NCI-H1092 (cell line): ENCODE data around the gene KDM2A.

ENCODE experiments used
- DNase-seq: peaks from one replicate; lab custom pipeline; 2025; lab: John Stamatoyannopoulos, UW

Gene KDM2A

DNA sequence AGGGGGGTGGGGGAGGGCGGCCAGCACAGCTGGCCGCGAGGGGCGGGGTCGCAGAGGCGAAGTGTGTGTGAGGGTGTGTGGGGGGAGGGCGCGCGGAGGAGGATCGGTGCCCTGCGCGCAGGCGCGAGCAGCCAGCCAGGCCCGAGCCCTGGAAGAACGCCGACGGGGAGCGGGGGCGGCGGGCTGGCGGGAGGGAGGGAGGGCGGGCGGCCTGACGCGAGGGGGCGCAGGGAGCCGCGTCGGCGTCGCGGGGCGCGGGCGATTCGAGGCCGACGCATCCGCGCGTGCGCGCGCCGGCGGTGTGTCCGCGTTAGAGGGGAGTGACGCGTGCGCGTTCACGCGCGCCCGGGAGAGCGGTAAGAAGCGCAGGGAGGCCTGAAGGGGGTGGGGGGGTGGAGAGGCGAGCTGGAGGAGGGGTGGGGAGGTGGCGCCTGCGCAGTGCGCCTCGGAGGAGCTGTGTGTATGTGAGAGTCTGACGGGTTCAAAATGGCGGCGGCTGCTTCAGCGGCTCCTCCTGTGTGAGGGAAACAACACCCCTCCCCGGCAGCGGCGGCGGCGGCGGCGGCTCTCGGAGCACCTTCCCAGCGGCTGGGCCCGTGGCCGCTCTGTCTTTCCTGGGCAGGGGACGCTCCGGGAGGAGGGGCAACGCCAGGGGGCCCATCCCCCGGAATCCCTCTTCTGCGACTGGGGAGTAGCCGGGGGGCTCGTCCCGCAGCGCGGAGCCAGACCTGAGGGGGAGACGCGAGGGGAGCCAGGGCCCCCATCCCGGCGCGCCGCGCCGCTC is at the start of gene KDM2A:
Gene KDM2A, plus strand, starts transcription at position 463 of the 784 bp plus-strand sequence. CDS start 2,054 bp downstream, outside the sequence.
- peak; percentile 99 for DNase-seq

DNA sequence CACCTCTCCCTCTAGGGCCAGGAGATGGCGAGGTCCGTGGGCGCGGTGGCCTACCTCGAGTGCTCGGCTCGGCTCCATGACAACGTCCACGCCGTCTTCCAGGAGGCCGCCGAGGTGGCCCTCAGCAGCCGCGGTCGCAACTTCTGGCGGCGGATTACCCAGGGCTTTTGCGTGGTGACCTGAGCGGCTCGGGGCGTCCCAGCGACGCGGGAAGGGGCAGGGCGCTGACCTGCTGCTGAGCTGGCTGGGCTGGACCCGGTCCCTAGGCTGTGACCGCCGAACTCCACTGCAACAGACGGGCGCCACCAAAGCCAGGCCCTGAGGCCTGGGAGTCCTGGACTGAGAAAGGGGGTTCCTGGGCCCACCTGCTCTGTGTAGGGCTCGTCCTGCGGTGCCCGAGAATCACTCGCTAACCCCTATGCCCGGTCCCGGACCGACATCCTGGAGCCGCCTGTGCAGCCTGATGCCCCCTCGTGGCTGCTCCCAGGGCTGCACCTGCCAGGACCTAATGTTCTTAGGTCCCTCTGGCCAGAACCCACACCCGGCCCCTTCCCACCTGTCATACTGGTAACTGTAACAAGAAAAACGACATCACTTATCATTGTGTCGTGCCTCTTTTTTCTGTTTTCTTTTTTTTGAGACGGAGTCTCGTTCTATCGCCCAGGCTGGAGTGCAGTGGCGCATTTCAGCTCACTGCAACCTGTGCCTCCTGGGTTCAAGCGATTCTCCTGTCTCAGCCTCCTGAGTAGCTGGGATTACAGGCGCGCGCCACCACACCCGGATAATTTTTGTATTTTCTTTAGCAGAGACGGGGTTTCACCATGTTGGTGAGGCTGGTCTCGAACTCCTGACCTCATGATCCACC is 47.4 kb upstream of the KDM2A start:
- DNase-seq = peak; percentile 29

DNA sequence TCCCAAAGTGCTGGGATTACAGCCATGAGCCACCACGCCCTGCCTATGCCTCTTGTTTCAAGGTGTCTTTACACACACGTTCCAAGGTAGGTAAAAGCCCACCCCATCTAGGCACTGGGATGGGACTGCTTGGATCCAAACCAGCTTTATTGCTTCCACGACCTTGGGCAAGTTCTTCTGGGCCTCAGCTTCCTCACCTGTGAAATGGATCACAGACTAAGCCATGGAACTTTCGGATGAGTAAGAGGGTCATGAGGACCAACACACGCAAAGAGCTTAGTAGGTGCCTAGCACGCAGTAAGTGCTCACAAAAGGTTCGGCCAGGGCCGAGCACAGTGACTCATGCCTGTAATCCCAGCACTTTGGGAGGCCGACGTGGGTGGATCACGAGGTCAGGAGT is 46.8 kb upstream of the KDM2A start:
- DNase-seq = no peak

DNA sequence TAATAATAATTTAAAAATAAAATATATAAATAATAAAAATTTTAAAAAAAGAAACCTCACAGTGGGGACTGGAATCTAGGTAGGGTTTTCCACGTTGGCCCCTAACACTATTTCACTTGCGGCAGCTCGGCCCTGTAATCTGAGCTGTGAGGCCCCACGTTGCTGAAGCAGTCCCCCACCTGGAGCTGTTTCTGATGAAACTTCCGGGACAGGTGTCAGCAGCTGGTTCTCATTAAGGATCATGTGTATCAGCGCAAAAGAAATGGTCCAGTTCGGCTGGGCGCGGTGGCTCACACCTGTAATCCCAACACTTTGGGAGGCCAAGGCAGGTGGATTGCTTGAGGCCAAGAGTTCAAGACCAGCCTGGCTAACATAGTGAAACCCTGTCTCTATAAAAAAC is 45.2 kb upstream of the KDM2A start:
- DNase-seq = no peak

DNA sequence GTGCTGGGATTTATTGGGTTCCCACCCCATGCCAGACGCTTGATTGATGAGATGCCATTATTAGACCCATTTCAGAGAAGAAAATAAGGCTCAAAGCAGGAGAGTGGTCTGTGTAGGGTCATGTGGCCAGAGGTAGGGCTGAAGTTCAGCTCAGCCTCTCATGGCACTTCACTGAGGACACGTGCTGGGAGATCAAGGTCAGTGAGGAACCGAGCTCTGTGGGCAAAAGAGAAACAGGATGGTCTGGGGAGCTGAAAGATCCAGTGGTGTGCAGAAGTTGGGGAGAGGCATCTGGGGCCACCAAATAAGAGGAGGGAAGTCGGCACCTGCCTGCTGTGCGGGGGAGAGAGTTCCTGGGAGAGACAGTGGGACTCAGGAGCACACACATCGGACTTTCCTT is 42.9 kb upstream of the KDM2A start:
- no peak for DNase-seq

DNA sequence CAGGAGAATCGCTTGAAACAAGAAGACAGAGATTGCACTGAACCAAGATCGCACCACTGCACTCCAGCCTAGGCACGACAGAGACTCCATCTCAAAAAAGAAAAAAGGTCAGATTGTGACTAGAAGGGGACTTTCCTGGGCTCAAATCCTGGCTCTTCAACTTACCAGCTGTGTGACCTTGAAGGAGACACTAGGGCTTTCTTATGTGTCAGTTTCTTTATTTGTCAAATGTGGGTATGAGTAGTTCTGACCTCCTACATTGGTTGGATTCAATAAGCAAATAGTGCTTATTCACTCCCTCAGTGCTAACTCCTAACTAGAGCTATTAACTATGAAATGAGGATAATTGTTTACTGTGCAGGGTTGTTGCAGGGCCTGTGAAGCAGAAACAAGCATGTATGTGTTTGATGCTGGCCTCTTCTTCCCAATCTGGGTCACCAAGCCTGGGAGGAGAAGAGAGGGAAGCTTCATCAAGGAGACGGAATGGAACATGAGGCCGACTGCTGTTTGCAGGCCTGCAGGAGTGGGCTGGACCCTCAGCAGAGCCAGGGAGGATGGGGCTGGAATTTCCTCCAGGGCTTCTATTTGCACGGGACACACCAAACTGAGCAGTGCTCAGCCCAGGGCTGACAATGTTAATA is 39.9 kb upstream of the KDM2A start:
- no peak for DNase-seq

DNA sequence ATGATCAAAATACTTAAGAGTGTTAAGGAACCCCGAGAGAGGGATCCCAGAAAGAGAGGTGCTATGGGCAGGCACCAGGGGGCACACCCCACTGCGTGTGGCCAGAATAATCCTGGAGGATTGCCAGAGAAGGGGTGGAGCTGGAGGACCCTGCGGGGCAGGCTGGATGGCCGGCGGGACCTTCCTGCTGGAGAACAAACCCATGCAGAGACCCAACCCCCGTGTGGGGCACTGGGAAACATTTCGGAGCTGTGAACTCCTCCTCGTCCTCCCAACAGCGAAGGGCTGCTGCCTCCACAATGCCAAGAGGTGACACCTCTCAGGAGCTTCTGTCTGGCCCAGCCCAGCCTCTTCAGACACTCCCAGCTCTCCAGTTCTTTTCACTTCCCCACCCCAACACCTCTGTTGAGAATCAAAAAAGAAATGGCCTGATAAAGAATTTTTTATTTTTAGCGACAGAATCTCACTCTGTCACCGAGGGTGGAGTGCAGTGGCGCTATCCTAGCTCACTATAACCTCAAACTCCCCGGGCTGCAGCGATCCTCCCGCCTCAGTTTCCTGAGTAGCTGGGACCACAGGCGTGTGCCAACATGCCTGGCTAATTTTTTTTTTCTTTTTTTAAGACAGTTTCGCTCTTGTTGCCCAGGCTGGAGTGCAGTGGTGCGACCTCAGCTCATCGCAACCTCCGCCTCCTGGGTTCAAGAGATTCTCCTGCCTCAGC is 36.8 kb upstream of the KDM2A start:
- no peak for DNase-seq

DNA sequence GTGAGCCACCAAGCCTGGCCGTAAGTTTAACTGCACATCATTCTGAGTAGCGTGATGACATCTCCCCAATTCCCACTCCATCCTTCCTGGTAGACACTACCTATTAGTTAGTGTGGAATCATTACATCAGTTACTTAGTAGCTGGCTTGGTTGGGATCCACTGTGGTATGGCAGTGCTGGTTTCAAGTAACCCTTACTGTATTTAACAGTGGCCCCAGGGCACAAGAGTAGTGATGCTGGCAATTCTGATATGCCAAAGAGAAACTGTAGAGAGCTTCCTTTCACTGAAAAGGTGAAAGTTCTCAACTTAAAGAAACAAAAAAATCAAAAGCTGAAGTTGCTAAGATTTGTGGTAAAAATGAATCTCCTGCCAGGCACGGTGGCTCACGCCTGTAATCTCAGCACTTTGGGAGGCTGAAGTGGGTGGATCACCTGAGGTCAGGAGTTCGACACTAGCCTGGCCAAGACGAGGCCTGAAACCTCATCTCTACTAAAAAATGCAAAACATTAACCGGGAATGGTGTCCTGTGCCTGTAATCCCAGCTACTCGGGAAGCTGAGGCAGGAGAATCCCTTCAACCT is 35.2 kb upstream of the KDM2A start:
- no peak for DNase-seq

DNA sequence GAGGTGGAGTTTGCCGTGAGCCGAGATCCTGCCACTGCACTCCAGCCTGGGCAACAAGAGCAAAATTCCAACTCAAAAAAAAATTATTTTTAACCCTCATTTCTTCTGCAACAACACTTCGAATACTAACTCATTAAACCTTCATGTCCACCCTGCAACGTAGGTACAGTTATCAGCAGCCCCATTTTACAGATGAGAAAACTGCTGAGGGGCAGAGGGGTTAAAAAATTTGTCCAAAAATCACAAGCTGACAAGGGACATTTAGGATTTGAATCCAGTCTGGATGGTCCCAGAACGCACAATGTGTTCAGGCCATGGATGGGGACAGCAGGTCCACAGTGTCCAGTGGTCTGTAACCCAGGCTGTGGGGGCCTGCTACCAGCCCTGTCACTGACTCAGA is 33.4 kb upstream of the KDM2A start:
- DNase-seq = no peak

DNA sequence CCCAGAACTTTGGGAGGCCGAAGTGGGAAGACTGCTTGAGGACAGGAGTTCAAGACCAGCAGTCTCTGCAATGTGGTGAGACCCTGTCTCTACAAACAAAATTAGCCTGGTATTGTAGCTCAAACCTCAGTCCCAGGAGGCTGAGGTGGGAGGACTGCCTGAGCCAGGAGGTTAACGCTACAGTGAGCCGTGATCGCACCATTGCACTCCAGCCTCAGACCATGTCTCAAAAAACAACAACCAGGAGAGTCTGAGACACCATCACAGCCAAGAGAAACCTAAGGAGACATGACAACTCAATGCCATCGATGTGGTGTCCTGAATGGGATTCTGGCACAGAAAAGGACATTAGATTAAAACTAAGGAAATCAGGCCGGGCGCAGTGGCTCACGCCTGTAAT is 28.3 kb upstream of the KDM2A start:
- DNase-seq = no peak

DNA sequence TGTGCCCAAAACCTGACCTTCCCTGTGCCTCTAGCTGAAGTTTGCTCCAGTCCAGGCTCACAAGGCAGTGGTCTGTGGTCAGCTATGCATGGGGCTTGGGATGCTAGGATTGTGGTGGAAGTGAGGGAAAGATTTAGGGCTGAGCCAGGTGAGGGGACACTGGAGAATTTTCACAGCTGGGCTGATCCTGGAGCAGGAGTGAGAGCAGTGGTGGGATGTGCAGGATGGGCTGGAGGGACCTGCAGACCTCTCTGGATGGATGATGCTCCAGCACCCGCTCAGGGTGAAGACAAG is 23.9 kb upstream of the KDM2A start:
- DNase-seq = no peak

DNA sequence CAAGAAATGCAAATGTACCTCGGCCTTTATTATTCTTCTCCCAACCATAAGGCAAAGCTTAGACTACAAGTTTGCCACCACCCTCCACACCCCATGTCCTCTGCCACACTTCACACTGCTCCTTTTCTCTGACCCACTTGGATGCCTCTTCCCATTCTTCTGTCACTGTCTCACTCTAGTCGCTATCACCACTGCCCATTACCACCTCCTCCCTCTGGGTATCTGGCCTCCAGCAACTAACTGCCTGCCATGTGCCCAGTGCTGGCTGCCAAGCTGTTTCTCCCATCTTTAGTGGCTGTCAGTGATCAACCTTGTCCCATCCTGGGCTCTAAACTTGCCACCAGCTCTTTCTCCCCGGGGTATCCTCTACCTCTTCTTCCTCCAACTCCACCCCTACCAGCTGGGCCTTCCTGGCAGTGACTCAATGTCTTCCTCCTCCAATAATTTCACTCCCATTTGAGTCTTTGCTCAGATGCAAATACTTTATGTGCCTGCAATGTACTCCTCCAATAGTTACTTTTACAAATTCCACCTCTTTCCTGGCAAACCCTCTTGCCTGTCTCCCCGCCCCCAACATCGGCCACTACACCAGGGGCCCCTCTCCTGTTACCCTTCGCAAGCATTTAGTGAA is 20.1 kb upstream of the KDM2A start:
- no peak for DNase-seq

DNA sequence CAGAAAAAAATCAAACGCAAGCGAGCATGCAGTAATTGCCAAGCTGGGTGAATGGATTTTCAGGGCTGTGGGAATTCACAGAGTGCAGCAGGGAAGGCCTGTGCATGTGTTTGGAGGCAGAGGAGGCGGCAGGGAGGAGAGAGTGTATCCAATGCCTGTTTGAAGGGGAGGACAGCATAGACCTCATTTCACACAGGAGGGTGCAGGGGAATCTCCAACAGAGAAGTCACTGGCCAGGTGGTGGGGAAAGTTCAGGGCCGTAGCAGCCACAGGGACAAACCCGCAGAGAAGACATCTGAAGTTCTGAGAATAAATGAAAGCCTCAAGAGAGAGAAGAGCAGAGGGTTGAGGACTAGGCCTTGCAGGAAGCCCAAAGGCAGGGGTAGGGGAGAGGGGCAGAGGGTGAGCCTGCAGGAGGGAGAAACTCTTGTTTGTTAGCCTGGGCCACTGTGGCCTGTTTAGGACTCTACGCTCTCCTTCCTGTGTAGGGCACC is 19.2 kb upstream of the KDM2A start:
- DNase-seq = no peak

DNA sequence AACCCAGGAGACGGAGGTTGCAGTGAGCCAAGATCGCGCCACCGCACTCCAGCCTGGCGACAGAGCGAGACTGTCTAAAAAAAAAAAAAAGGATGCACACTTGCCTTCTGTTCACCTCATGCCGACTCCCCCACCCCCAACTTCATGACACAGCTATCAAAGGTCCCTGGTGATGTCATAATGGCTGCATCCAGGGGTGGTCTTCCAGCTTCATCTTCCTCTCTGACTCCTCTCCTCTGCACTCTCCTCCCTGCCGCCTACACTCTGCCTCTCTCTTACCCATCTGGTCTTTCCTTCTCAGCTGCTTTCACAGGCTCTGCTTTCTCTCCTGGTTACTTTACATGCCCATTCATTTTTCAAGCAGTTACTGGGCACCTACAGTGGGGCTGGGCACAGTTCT is 16.4 kb upstream of the KDM2A start:
- DNase-seq = no peak

DNA sequence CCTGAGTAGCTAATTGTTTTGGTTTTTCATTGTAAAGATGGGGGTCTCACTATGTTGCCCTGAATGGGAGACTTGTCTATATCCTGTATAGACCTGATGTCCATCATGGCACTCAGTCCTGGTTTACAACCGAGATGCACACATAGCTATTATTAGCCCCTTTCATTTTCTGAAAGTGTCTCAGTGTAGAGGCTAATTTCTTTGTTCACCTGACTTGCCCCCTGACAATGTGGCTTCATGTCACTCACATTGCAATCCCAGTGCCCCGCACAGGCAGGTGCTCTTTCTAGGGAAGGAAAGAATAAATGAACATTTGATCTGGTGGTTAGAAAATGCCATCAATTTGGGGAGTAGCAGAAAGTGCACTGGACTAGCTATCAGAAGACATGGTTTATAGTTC is 13.1 kb upstream of the KDM2A start:
- DNase-seq = no peak

DNA sequence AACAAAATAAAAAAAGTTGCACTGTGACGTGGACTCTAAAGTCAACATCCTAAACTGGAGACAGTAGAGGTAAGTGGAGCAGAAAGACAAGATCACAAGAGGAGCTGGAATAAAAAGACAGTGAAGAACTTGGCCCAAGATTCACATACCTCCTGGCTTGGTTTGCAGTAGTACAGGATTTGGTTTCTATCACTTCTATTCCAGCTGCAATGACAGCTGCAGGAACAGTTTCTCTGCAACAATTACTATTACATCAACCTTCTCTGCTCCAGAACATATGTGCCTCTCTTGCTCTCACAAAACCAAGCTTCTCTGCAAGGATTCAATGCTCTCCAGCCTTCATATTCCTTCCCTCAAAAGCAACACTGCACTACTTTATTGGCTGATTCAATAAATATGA is 7.8 kb upstream of the KDM2A start:
- DNase-seq = no peak

DNA sequence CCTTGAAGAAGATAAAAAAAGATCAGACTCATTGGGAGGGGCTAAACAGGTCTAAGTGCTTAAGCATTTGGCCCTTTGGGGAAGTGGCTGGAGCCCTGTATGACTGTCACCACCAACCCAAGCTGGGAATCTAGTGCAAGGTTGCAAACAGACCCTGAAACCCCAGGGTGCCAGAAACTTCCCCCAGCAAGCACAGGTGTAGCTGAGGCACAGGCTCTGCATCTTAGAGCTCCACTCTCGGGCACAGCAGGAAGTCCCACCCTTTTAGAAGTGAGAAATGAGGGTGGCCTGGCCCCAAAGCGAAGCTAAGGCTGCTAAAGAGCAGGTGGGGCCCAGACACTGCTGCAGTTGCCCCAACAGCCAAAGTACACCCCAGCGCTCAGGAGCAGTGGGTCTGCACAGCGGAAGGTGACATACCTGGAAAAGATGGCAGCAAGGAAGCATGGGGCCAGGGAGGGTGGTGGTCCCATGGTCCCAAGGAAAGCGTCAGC is 5.8 kb upstream of the KDM2A start:
- DNase-seq = no peak

DNA sequence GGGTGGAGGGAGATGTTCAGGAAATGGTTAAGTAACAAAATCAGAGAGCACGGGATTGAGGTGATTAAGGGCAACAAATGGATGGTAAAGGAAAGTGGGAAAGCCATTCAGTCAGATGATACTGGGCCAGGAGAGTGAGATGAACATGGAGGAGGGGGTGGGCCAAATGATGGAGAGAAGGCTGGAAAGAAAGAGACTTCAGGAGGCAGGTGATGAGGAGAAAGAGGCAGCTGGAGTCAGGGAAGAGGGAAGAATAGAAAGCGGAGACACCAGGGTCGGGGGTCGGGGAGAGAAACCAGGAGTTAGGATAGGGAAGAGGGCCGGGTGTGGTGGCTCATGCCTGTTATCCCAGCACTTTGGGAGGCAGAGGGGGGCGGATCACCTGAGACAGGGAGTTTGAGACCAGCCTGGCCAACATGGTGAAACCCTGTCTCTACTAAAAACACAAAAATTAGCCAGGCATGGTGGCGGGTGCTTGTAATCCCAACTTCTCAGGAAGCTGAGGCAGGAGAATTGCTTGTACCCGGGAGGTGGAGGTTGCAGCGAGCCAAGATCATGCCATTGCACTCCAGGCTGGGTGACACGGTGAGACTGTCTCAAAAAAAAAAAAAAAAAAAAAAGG is 4.7 kb upstream of the KDM2A start:
- DNase-seq = no peak

DNA sequence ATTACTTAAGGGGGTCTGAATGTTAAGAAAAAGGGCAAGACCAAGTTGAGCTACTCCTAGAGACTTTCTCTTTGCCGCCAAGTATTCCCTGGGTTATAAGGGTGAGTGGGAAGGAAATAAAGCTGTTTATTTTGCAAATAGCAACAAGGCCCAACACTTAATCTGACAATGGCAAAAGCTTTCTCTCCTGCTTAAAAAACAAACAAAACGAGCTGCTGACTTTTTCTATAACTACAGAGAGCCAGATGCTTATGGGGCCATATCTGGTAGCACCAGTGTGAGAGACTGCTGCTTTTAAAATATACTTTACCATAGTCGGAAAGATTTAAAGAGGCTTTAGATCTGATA is 2.3 kb upstream of the KDM2A start:
- no peak for DNase-seq

DNA sequence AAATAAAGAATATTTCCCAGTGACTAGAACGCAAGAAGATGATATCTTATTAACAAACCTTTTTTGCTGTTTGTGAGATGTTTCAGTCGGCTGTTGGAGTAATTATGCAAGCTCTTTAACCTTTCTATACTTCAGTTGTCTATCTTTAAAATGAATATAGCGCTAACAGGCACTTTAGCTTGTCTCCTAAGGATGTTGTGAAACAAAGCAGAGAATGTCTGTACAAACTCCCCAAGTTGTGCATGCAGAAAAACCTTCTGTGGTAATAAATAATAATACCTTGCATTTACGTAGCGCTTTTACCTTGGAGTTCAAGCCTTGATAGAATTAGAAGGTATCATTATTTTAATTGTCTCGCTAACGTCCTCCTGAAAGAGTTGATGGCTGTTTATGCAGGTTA is 1.9 kb upstream of the KDM2A start:
- no peak for DNase-seq

DNA sequence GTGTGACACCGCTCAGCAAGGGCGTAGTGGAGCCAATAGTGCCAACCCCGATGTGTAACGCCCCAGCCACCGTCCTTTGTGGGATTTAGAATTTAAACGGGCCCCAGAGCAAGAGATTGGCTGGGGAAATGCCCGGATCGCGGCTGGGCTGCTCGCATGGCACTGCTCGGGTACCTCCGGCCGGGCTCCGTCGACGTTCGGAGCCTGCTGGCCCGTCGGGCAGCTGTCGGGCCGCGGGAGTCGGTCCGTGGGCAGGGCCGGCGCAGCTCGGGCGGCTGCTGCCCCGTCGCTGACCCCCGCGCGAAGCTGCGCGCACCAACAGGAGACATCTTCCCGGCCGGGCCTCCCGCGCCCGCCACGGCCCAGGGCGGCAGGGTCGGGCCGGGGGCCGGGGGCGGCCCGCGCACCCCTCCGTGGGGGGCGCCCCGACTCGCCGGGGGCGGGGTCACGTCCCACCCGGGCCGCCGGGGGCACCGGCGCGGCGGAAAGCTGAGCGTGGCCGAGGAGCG is 1.3 kb upstream of the KDM2A start:
- peak; percentile 24 for DNase-seq
